Esophagus muscularis mucosa (tissue), 4 donors: ENCODE data around the gene CAPN11. TPM values are rescaled to one million over a fixed set of nuclear protein-coding genes. Genes with fewer than 3 reads are reported as not detected.

ENCODE experiments used
- DNase-seq: peaks from one replicate; pipeline ENCODE4 v3.0.0-alpha.2; 2017; ENCODE audit errors: extremely low spot score
- H3K27ac ChIP-seq, 4 donors: fragments of 200-600 bp; sonication (generic); replicated peaks in 1 of 4; 1 replicate in 3 of 4; 2 replicates in 1 of 4; pipeline ENCODE4 v1.5.1; 2016 to 2019; ENCODE audit warnings: mild to moderate bottlenecking in 1 of 4
- H3K27me3 ChIP-seq, 4 donors: fragments of 200-600 bp; sonication (generic); one replicate each; pipeline versions ENCODE4 v1.5.1 to v1.6.0; 2016 to 2019
- H3K36me3 ChIP-seq, 4 donors: fragments of 200-600 bp; sonication (generic); one replicate each; pipeline ENCODE4 v1.5.1; 2016 to 2019
- H3K4me1 ChIP-seq, 4 donors: fragments of 200-600 bp; sonication (generic); one replicate each; pipeline ENCODE4 v1.5.1; 2016 to 2019
- H3K4me3 ChIP-seq, 4 donors: fragments of 200-600 bp; sonication (generic); 1 replicate in 2 of 4; 2 replicates in 2 of 4; pipeline ENCODE4 v1.5.1; 2016 to 2019; ENCODE audit warnings: mild to moderate bottlenecking in 4 of 4, moderate library complexity in 1 of 4
- H3K9me3 ChIP-seq, 4 donors: fragments of 200-600 bp; sonication (generic); 1 replicate in 3 of 4; 2 replicates in 1 of 4; pipeline ENCODE4 v1.5.1; 2016 to 2019
- EP300 ChIP-seq: sonication (generic); formaldehyde crosslinking; IDR thresholded peaks from one replicate; pipeline ENCODE4 v1.6.1; 2017; ENCODE audit warnings: antibody characterized with exemption
- POLR2A ChIP-seq: fragments of 450-650 bp; IDR thresholded peaks from one replicate; pipeline ENCODE4 v1.6.1; 2017; ENCODE audit warnings: antibody characterized with exemption, moderate library complexity, mild to moderate bottlenecking, low read depth
- POLR2AphosphoS5 ChIP-seq, 2 donors: sonication (generic); formaldehyde crosslinking; IDR thresholded peaks; one replicate each; pipeline ENCODE4 v1.6.1; 2017; ENCODE audit warnings: antibody characterized with exemption in 2 of 2
- WGBS: methylation state at CpG from one replicate; pipeline ENCODE4 v1.1.5; 2018; 5-methylcytosine and 5-hydroxymethylcytosine counted together
- intact Hi-C: fragments of 100-400 bp; cut with DNase I; formaldehyde crosslinking; loops from one replicate; pipeline ENCODE4 v1.15.1; 2023
- total RNA-seq, 4 donors: library from RNA; depleted of rRNA; stranded (reverse); fragments of >200 nt; gene quantifications; one replicate each; pipeline versions ENCODE4 v1.1.0 to v1.2.1, GENCODE V29; 2016
- TF ChIP-seq, protein P1 (sequence below), 3 experiments: fragments of 200-600 bp in 2 of 3; fragments of 450-650 bp in 1 of 3; sonication (generic) in 2 of 3; IDR thresholded peaks; one replicate each; pipeline ENCODE4 v1.5.1; 2017 to 2019; ENCODE audit warnings: antibody characterized with exemption in 3 of 3, mild to moderate bottlenecking in 2 of 3, moderate library complexity in 1 of 3

Gene CAPN11
- total RNA-seq, 4 donors from 2014 or later = 0.39 to 0.83 (median 0.50) TPM; not detected in 1

- peak overlapping the region in 3 of 4 donors; percentile 47 to 55 (median 47) for H3K27ac ChIP-seq
- H3K9me3 ChIP-seq = no peaks in the 10 kb centered on the region
- H3K4me3 ChIP-seq = no peak overlapping the region
- intact Hi-C loops = loop anchor here (5.0 kb wide), 1 partner anchor 39 kb away; the partner anchor contains the start of gene MYMX
- no peaks in the 10 kb centered on the region for H3K27me3 ChIP-seq
- H3K4me1 ChIP-seq = peaks cover 7 to 21% (median 9%) of the 10 kb centered on the region in 4 donors
- TF ChIP-seq POLR2AphosphoS5 (IDR thresholded peaks at IDR 0.05) (peak in 1 of 2 donors; percentile 17), POLR2A (no peak), EP300 (no peak)
- TF ChIP-seq, protein P1, sequence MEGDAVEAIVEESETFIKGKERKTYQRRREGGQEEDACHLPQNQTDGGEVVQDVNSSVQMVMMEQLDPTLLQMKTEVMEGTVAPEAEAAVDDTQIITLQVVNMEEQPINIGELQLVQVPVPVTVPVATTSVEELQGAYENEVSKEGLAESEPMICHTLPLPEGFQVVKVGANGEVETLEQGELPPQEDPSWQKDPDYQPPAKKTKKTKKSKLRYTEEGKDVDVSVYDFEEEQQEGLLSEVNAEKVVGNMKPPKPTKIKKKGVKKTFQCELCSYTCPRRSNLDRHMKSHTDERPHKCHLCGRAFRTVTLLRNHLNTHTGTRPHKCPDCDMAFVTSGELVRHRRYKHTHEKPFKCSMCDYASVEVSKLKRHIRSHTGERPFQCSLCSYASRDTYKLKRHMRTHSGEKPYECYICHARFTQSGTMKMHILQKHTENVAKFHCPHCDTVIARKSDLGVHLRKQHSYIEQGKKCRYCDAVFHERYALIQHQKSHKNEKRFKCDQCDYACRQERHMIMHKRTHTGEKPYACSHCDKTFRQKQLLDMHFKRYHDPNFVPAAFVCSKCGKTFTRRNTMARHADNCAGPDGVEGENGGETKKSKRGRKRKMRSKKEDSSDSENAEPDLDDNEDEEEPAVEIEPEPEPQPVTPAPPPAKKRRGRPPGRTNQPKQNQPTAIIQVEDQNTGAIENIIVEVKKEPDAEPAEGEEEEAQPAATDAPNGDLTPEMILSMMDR (IDR thresholded peaks at IDR 0.05) = no peak
- H3K36me3 ChIP-seq = no peaks in the 10 kb centered on the region
- DNase-seq = no peak
- WGBS = 79% methylated on average over 13 of the region's 13 CpGs
Observed at GRCh38 chr6:44177691-44178423, 19.2 kb downstream of the CAPN11 start.

DNA sequence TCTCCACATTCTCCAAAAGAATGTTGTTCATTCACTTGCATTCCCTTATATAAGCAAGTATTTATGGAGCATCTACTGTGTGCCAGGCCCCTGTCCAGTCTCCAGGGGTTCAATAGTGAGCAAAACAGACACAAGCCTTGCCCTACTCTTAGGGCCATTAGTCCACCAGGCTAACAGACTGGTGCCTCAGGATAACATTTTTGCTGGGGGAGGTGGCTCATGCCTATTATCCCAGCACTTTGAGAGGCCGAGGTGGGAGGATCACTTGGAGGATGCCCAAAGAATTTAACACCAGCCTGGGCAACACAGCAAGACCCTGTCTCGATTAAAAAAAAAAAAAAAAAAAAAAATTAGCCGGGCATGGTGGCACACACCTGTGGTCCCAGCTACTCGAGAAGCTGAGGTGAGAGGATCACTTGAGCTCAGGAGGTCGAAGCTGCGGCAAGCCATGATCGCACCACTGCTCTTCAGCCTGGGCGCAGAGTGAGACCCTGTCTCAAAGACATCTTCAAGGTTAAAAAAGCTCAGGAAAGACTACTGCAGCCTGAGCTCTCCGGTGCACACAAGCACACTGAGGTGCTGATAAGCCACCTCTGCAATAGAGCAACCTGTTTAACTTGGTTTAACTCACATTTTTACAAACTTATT is 19.9 kb downstream of the CAPN11 start:
- peaks cover 4 to 18% (median 6%) of the 10 kb centered on the region in 4 donors for H3K4me1 ChIP-seq
- intact Hi-C loops = loop anchor here (5.0 kb wide), 1 partner anchor 39 kb away; the partner anchor contains the start of gene MYMX
- H3K36me3 ChIP-seq = no peaks in the 10 kb centered on the region
- WGBS = 86% methylated on average over 9 of the region's 9 CpGs
- no peak for DNase-seq
- TF ChIP-seq POLR2A = no peak
- TF ChIP-seq, protein P1 (IDR thresholded peaks at IDR 0.05) = no peak
- TF ChIP-seq EP300 = no peak
- TF ChIP-seq POLR2AphosphoS5 (IDR thresholded peaks at IDR 0.05) = no peak
- no peak overlapping the region for H3K4me3 ChIP-seq
- H3K27ac ChIP-seq = peak overlapping the region in 2 of 4 donors; percentile 4 to 55
- no peaks in the 10 kb centered on the region for H3K9me3 ChIP-seq
- H3K27me3 ChIP-seq = no peaks in the 10 kb centered on the region

GRCh38 chr6:44179072-44179536 is 20.5 kb downstream of the CAPN11 start:
- DNase-seq = no peak
- no peak overlapping the region for H3K4me3 ChIP-seq
- 70% methylated on average over 4 of the region's 4 CpGs for WGBS
- H3K4me1 ChIP-seq = peaks cover 4 to 18% (median 6%) of the 10 kb centered on the region in 4 donors
- intact Hi-C loops = loop anchor here (5.0 kb wide), 1 partner anchor 38 kb away; the partner anchor contains the start of gene MYMX
- no peaks in the 10 kb centered on the region for H3K36me3 ChIP-seq
- TF ChIP-seq, protein P1 (IDR thresholded peaks at IDR 0.05) = no peak
- TF ChIP-seq POLR2AphosphoS5 (IDR thresholded peaks at IDR 0.05) = no peak
- no peak for TF ChIP-seq POLR2A
- TF ChIP-seq EP300 = no peak
- H3K27me3 ChIP-seq = no peaks in the 10 kb centered on the region
- H3K9me3 ChIP-seq = no peaks in the 10 kb centered on the region
- no peak overlapping the region for H3K27ac ChIP-seq

DNA sequence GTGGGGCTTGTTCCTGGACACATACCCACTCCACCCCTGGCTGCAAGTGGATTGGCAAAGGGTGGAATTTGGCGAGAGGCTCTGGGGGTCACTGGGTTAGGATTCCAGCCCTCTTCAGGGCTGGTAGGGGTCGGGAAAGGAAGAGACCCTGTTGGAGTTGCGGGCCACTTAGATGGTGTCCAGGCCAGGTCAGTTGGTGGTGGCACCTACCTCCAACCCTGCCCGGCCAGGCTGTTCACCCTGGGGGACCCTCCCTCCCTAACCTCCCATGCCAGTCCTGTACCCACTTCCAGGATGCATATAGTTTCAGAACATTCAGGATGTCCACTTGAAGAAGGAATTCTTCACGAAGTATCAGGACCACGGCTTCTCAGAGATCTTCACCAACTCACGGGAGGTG is 21.0 kb downstream of the CAPN11 start:
- H3K9me3 ChIP-seq = no peaks in the 10 kb centered on the region
- H3K27ac ChIP-seq = no peak overlapping the region
- WGBS = 88% methylated on average over 7 of the region's 7 CpGs
- no peak for DNase-seq
- H3K4me3 ChIP-seq = no peak overlapping the region
- intact Hi-C loops = loop anchor here (5.0 kb wide), 1 partner anchor 38 kb away; the partner anchor contains the start of gene MYMX
- H3K4me1 ChIP-seq = peaks cover 4 to 18% (median 6%) of the 10 kb centered on the region in 4 donors
- TF ChIP-seq POLR2A (no peak), EP300 (no peak), POLR2AphosphoS5 (IDR thresholded peaks at IDR 0.05) (no peak)
- TF ChIP-seq, protein P1 (IDR thresholded peaks at IDR 0.05) = no peak
- no peaks in the 10 kb centered on the region for H3K27me3 ChIP-seq
- no peaks in the 10 kb centered on the region for H3K36me3 ChIP-seq
